GM23338 (cell line): ENCODE results near the gene SH3PXD2B. TPM values are rescaled to one million over a fixed set of nuclear protein-coding genes. Genes with fewer than 3 reads are reported as not detected.

Experiments used
- ATAC-seq: fragments of 200-7000 bp; cut with Tn5 transposase; 3 replicates; pipeline ENCODE4 v1.9.1; 2020
- DNase-seq: peaks from one replicate; pipeline ENCODE4 v3.0.0-alpha.2; 2015; ENCODE audit warnings: low spot score
- H2AFZ ChIP-seq: fragments of 200-600 bp; sonication (generic); 2 replicates; pipeline ENCODE4 v1.8.0; 2016; ENCODE audit warnings: antibody characterized with exemption, mild to moderate bottlenecking, moderate library complexity
- H3F3A ChIP-seq: fragments of 200-600 bp; sonication (generic); replicated peaks from 2 replicates; pipeline ENCODE4 v1.8.0; 2017; ENCODE audit warnings: antibody characterized with exemption, mixed run types, low read depth
- H3K27ac ChIP-seq: fragments of 200-600 bp; sonication (generic); 2 replicates; pipeline ENCODE4 v1.6.1; 2016; ENCODE audit warnings: low read depth
- H3K27me3 ChIP-seq: fragments of 200-600 bp; sonication (generic); 2 replicates; pipeline ENCODE4 v1.8.0; 2016; ENCODE audit warnings: mild to moderate bottlenecking, mixed run types, moderate library complexity; ENCODE audit not compliant: insufficient read depth
- H3K36me3 ChIP-seq: fragments of 200-600 bp; sonication (generic); 2 replicates; pipeline ENCODE4 v1.8.0; 2016; ENCODE audit warnings: mild to moderate bottlenecking; ENCODE audit not compliant: insufficient read depth
- H3K4me1 ChIP-seq: fragments of 200-600 bp; sonication (generic); 2 replicates; pipeline ENCODE4 v1.8.0; 2016; ENCODE audit warnings: mild to moderate bottlenecking, moderate library complexity; ENCODE audit not compliant: insufficient read depth
- H3K4me2 ChIP-seq: fragments of 200-600 bp; sonication (generic); 2 replicates; pipeline ENCODE4 v1.7.1; 2017; ENCODE audit warnings: mixed run types
- H3K4me3 ChIP-seq: fragments of 200-600 bp; sonication (generic); 2 replicates; pipeline ENCODE4 v1.6.1; 2016; ENCODE audit warnings: mixed run types
- H3K79me2 ChIP-seq: fragments of 200-600 bp; sonication (generic); replicated peaks from 2 replicates; pipeline ENCODE4 v1.8.0; 2017; ENCODE audit warnings: mild to moderate bottlenecking; ENCODE audit not compliant: insufficient read depth
- H3K9me2 ChIP-seq: fragments of 200-600 bp; sonication (generic); 2 replicates; pipeline ENCODE4 v1.8.0; 2017; ENCODE audit not compliant: insufficient read depth
- H4K20me1 ChIP-seq: fragments of 200-600 bp; sonication (generic); replicated peaks from 2 replicates; pipeline ENCODE4 v1.8.0; 2017; ENCODE audit warnings: mild to moderate bottlenecking; ENCODE audit not compliant: insufficient read depth
- H3K27ac Mint-ChIP-seq: 2 replicates; pipeline ENCODE4 v1.8.0; 2020; ENCODE audit warnings: inconsistent platforms, mild to moderate bottlenecking, moderate library complexity, mixed read lengths
- H3K27me3 Mint-ChIP-seq: 3 replicates; pipeline ENCODE4 v1.8.0; 2022; ENCODE audit warnings: low read depth, mild to moderate bottlenecking, moderate library complexity, mixed read lengths, inconsistent platforms; ENCODE audit not compliant: insufficient read depth, poor library complexity
- H3K36me3 Mint-ChIP-seq: 3 replicates; pipeline ENCODE4 v1.8.0; 2021; ENCODE audit warnings: low read depth, mild to moderate bottlenecking, inconsistent platforms, moderate library complexity, mixed read lengths
- H3K4me1 Mint-ChIP-seq: 3 replicates; pipeline ENCODE4 v1.8.0; 2020; ENCODE audit warnings: mild to moderate bottlenecking, inconsistent platforms, mixed read lengths
- H3K4me3 Mint-ChIP-seq: 3 replicates; pipeline ENCODE4 v1.8.0; 2021; ENCODE audit warnings: moderate library complexity, mild to moderate bottlenecking, inconsistent platforms, mixed read lengths
- H3K9me3 Mint-ChIP-seq: 3 replicates; pipeline ENCODE4 v1.8.0; 2020; ENCODE audit warnings: moderate library complexity, mild to moderate bottlenecking, inconsistent platforms, mixed read lengths
- CREB1 ChIP-seq: fragments of 250-450 bp; sonication (Bioruptor Pico); IDR thresholded peaks from 2 replicates; pipeline ENCODE4 v1.5.0; 2020; ENCODE audit warnings: low read depth, mild to moderate bottlenecking, moderate library complexity
- CTCF ChIP-seq, 2 experiments: fragments of 200-600 bp in 1 of 2; sonication (generic) in 1 of 2; conservative IDR thresholded peaks; 2 replicates each; pipeline versions ENCODE4 v1.5.1 to v1.6.1; 2016 to 2017; ENCODE audit warnings: antibody characterized with exemption in 2 of 2, low read depth in 2 of 2, mild to moderate bottlenecking in 2 of 2, moderate library complexity in 1 of 2
- ETS1 ChIP-seq: IDR thresholded peaks from 2 replicates; pipeline ENCODE4 v1.6.1; 2016; ENCODE audit warnings: antibody characterized with exemption
- EZH2 ChIP-seq: fragments of 200-600 bp; sonication (generic); IDR thresholded peaks from one replicate; pipeline ENCODE4 v1.8.0; 2017; ENCODE audit warnings: antibody characterized with exemption, mild to moderate bottlenecking, low read depth; ENCODE audit not compliant: unreplicated experiment
- EZH2phosphoT487 ChIP-seq: fragments of 200-600 bp; sonication (generic); IDR thresholded peaks from one replicate; pipeline ENCODE4 v1.8.1; 2018; ENCODE audit warnings: antibody characterized with exemption; ENCODE audit not compliant: unreplicated experiment
- JUNB ChIP-seq: IDR thresholded peaks from one replicate; pipeline ENCODE4 v1.6.1; 2016; ENCODE audit warnings: antibody characterized with exemption; ENCODE audit not compliant: unreplicated experiment
- NANOG ChIP-seq: IDR thresholded peaks from 2 replicates; pipeline ENCODE4 v1.6.1; 2016; ENCODE audit warnings: antibody characterized with exemption, borderline replicate concordance
- POLR2AphosphoS5 ChIP-seq: IDR thresholded peaks from 2 replicates; pipeline ENCODE4 v1.6.1; 2016; ENCODE audit warnings: antibody characterized with exemption, low read depth
- REST ChIP-seq: IDR thresholded peaks from one replicate; pipeline ENCODE4 v1.6.1; 2018; ENCODE audit warnings: antibody characterized with exemption; ENCODE audit not compliant: unreplicated experiment
- STAT1 ChIP-seq: IDR thresholded peaks from one replicate; pipeline ENCODE4 v1.6.1; 2016; ENCODE audit warnings: antibody characterized with exemption; ENCODE audit not compliant: unreplicated experiment
- ZNF114 ChIP-seq: fragments of 250-450 bp; sonication (Bioruptor Pico); IDR thresholded peaks from 2 replicates; pipeline ENCODE4 v1.5.0; 2020; ENCODE audit warnings: mild to moderate bottlenecking, moderate library complexity
- ZNF331 ChIP-seq: fragments of 250-450 bp; sonication (Bioruptor Pico); IDR thresholded peaks from 2 replicates; pipeline ENCODE4 v1.5.0; 2020; ENCODE audit warnings: low read depth, mild to moderate bottlenecking, moderate library complexity
- ZNF462 ChIP-seq: fragments of 250-450 bp; sonication (Bioruptor Pico); IDR thresholded peaks from 2 replicates; pipeline ENCODE4 v1.5.0; 2020; ENCODE audit warnings: mild to moderate bottlenecking, moderate library complexity
- polyA plus RNA-seq: library from polyadenylated mRNA; unstranded; fragments of >200 nt; fragmentation: Nextera tagmentation; extraction: Ambion mirVana; gene quantifications from 2 replicates; pipeline ENCODE4 v1.2.1, GENCODE V29; 2016
- total RNA-seq: library from RNA; depleted of rRNA; stranded (reverse); fragments of >200 nt; shearing (Covaris generic); gene quantifications from 2 replicates; pipeline ENCODE4 v1.2.3, GENCODE V29; 2014

The SH3PXD2B gene
- total and polyA plus RNA-seq, 2 experiments from 2014 or later: 40.2 to 52.5 TPM

- Histone ChIP-seq H3K9me2 (no peaks in the 10 kb centered on the region), H3K4me2 (no peak overlapping the region), H3K27me3 (no peaks in the 10 kb centered on the region), H2AFZ (no peak overlapping the region), H3K4me3 (no peak overlapping the region), H3K79me2 (no peaks in the 10 kb centered on the region), H4K20me1 (no peaks in the 10 kb centered on the region), H3K27ac (no peak overlapping the region), H3K36me3 (no peaks in the 10 kb centered on the region), H3F3A (no peaks in the 10 kb centered on the region), H3K4me1 (no peaks in the 10 kb centered on the region)
- Mint-ChIP-seq H3K27ac (no peak overlapping the region), H3K4me3 (no peak overlapping the region), H3K36me3 (no peaks in the 10 kb centered on the region), H3K9me3 (no peaks in the 10 kb centered on the region), H3K4me1 (peaks cover 8% of the 10 kb centered on the region; the same call in 2 of the 3 replicates), H3K27me3 (peaks cover 6% of the 10 kb centered on the region)
- ATAC-seq (no peak), DNase-seq (no peak)
- TF ChIP-seq CTCF (conservative IDR thresholded peaks at IDR 0.05; ENCODE audit: low read depth in 2 of 2) (no peak), ZNF462 (CRISPR knock-in tag) (no peak), EZH2phosphoT487 (no peak), ZNF114 (CRISPR knock-in tag) (no peak), JUNB (no peak), STAT1 (no peak), EZH2 (no peak), NANOG (no peak), ZNF331 (no peak), ETS1 (no peak), CREB1 (CRISPR knock-in tag) (no peak), POLR2AphosphoS5 (no peak), REST (no peak)
These were observed 142.0 kb downstream of the SH3PXD2B start for GRCh38 chr5:172312286-172312685.
